LNCaP clone FGC (cell line): ENCODE results near the gene UST.

Source experiments
- DNase-seq: peaks from one replicate; pipeline ENCODE4 v3.0.0-alpha.2; 2011; ENCODE audit warnings: low read depth
- H3K4me3 ChIP-seq: 2 replicates; pipeline ENCODE4 v1.5.1; 2011; ENCODE audit warnings: mild to moderate bottlenecking, low read depth, low read length, control low read depth
- TF ChIP-seq, protein P1 (sequence below): IDR thresholded peaks from 2 replicates; pipeline ENCODE4 v1.5.1; 2012; ENCODE audit warnings: mild to moderate bottlenecking; ENCODE audit not compliant: control insufficient read depth, insufficient read depth; ENCODE audit errors: extremely low read depth

Gene UST

DNA sequence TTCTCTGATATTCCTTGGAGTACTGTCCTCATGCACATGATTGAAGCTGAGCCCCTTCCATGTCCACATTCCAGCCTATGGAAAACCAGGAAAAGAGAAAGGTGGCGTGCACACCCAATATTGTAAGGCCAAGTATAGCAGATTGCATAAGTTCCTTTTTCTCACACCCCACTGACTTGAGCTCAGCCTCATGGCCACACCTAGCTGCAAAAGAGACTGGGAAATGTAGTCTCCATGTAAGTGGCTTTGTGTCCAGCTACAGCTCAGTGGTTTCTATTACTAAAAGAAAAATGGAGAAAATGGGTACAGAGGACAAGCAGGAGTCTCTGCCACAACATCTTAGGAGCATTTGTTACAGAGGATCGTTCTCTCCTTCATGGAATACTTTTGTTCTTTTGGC is 10.8 kb upstream of the UST start:
- no peak overlapping the region for H3K4me3 ChIP-seq
- no peak for DNase-seq
- TF ChIP-seq, protein P1, sequence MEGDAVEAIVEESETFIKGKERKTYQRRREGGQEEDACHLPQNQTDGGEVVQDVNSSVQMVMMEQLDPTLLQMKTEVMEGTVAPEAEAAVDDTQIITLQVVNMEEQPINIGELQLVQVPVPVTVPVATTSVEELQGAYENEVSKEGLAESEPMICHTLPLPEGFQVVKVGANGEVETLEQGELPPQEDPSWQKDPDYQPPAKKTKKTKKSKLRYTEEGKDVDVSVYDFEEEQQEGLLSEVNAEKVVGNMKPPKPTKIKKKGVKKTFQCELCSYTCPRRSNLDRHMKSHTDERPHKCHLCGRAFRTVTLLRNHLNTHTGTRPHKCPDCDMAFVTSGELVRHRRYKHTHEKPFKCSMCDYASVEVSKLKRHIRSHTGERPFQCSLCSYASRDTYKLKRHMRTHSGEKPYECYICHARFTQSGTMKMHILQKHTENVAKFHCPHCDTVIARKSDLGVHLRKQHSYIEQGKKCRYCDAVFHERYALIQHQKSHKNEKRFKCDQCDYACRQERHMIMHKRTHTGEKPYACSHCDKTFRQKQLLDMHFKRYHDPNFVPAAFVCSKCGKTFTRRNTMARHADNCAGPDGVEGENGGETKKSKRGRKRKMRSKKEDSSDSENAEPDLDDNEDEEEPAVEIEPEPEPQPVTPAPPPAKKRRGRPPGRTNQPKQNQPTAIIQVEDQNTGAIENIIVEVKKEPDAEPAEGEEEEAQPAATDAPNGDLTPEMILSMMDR: no peak

DNA sequence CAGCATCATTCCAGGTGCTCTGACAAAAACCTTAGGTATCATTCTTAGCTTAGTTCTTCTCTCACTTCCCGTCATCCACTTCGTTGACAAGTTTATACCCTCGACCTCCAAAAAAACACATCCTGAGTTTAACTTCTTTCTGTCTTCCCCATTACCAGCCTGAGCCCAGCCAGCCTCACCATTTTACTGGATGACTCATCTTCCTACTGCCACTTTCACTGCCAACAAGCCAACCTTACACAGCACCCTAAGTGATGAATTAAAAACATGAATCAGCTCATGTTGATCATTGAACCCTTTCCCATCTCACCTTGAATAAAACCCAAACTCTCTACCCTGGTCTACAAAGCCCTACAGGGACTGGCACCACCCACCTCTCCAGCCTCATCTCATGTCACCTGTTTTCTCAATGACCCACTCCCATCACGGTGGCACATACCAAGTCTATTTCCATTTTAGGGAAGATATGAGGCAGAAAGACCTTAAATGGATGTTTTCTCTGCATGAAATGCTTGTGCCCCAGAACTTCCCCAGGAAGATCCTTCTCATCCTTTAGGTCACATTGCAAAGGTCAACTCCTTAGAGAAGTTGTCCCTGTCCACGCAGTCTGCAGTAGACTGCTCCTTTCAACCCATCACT is 9.9 kb upstream of the UST start:
- H3K4me3 ChIP-seq: no peak overlapping the region
- TF ChIP-seq, protein P1: no peak
- no peak for DNase-seq

DNA sequence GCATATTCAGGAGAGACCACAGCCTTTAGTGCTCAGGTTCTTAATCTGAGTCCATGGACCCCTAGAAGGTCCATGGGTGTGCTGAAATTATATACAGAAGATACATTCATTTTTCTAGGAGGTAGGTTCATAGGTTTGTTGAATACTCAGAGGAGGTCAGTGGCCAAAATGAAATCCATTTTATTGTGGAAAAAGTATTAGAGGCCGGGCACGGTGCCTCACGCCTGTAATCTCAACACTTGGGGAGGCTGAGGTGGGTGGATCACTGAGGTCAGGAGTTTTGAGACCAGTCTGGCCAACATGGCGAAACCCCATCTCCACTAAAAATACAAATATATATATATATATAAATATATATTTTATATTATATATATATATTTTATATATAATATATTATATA is 9.0 kb upstream of the UST start:
- no peak overlapping the region for H3K4me3 ChIP-seq
- DNase-seq: no peak
- TF ChIP-seq, protein P1: no peak

DNA sequence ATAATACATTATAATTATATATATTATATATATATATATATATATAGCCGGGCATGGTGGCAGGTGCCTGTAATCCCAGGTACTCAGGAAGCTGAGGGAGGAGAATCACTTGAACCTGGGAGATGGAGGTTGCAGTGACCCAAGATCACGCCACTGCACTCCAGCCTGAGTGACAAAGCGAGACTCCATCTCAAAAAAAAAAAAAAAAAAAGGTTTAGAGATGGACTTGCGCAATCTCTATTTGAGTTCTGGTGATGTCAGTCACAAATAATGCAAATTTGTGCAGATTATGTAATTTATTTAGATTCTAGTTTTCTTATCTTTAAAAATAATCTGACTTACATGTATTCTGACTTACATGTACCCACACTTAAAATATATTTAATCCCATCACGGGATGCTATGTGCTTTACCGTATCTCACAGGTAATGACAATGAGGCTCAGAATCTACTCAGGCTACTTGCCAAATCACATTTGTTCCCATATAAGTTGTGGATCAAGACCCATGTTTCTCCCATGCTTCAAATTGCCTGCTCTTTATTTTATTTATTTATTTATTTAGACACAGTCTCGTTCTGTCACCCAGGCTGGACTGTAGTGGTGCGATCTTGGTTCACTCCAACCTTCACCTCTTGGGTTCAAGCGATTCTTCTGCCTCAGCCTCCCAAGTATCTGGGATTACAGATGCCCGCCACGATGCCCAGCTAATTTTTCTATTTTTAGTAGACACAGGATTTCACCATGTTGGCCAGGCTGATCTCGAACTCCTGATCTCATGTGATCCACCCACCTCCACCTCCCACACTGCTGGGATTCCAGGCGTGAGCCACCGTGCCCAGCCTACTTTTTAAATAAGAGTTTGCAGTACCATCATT is 7.6 kb upstream of the UST start:
- no peak for DNase-seq
- H3K4me3 ChIP-seq: no peak overlapping the region
- TF ChIP-seq, protein P1: no peak

DNA sequence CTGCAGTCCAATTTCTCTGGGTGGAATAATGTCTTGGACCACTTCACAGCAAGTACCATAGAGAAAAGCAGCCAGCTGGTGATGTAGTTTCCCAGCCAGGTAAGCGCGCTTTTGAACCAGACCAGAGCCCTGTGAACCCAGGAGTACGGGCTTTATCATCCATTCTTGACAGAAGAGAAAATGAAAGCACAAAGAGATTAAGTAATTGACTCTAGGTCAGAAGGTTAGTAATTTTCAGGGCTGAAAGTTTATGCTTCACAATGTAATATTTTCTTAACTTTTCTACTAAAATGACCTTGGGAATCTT is 7.1 kb upstream of the UST start:
- TF ChIP-seq, protein P1: no peak
- no peak overlapping the region for H3K4me3 ChIP-seq
- DNase-seq: no peak

DNA sequence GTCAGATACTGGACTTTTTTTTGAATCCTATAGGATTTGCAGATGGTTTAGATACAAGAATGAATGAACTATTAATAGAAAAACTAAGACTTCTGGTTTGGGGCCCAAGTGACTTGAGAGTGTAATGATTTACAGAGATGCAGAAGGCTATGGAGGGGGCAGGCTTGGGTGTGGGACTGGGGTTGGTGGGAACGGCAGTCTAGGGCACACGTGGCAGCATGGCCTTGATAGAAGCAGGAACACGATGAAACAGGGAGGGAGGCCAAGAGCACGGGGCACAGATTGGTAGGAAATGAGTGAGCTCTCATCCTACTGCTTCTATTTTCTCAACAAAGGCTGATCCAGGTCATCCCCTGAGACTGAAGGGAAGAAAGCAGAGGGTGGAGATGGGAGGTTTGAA is 3.4 kb upstream of the UST start:
- DNase-seq: no peak
- H3K4me3 ChIP-seq: no peak overlapping the region
- TF ChIP-seq, protein P1: no peak
